ENCODE measurements around the gene TRHDE.
"Not testable (repeated sequence)": the region's sequence is repeated elsewhere in the genome, so short reads cannot be mapped to it uniquely, and the experiment has no call there.

TRHDE gene

DNA sequence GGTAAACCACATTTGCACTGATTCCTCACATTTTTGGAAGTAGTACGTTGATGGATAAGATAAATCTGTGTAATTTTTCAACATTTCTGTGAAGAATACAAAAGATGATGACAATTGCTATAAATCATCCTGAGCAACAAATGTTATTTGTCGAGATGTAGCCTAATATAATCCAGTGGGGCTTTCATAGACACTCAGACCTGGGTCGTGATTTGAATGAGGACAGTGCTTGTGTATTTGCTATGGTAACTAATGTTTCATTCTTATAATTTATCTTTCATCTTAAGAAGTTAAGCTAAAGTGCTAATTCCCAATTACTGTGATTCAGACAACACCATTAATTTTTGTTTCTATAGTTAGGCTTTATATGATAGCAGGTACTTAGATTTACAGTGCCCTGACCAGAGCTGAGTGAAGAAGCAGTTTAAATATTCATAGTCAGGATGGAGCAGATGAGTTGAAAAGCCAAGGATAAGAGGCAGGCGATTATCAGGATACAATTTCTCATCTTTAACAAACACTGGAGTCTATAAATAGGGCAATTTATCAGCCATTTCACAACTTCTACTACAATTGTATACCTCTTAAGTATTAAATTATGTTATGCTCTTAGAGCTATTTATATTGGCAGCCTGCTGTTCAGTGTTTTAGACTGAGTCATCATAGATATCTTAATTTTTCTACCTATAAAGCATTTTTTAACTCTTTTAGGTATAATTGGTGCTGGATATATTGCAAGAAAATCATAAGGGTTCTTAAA lies 359.9 kb downstream of the TRHDE start:
- no peak for DNase-seq

DNA sequence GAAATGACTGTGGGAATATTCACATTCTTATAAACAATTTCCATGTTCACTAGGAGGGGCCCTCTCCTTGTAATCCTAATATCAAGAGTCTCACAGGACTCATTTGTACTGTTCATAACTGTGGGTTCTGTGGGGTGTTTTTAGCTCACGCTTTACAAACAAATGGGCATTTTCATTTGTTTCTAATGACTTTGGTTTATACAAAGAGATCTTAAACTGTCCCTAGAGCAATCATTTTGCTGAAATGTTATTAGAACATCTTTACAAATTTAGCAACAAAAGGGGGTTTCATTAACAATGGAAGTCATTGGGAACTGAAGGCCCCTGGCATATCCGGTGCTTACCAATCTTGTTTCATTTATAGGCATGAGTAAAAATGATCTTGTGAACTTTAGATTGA lies 370.5 kb downstream of the TRHDE start:
- no peak for DNase-seq

DNA sequence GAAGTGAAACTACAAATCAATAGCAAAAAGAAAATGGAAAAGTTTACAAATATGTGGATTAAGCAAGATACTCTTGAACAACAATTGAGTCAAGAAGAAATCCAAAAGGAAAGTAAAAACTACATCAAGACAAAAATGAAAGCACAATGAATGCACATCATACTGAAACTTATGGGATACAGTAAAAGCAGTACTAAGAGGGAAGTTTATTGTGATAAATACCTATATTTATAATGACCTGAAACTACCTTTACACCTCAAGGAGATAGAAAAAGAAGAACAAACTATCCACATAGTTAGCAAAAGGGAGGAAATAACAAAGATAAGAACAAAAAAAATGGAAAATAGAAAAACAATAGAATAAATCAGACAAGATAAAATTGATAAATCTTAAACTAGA lies 375.0 kb downstream of the TRHDE start:
- no peak for DNase-seq

DNA sequence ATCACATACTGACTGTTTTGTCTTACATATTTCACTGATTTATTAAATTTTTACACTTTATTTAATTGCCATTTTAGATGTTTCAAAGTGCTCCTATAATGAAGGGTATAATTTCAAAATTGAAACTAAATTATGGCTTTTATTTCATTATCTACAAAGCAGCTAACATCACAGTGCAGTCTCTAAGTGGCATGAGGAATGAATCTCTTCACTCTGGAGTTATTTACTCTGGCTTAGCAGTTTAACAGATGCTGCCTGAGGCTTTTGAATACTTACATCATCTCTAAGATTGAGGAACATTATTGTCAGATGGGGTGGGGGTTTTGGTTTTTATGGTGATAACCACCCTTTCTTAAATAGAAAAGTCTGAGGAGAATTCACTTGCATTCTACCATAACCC lies 386.4 kb downstream of the TRHDE start:
- peak in 1 of 2 experiments; percentile 5 for DNase-seq

DNA sequence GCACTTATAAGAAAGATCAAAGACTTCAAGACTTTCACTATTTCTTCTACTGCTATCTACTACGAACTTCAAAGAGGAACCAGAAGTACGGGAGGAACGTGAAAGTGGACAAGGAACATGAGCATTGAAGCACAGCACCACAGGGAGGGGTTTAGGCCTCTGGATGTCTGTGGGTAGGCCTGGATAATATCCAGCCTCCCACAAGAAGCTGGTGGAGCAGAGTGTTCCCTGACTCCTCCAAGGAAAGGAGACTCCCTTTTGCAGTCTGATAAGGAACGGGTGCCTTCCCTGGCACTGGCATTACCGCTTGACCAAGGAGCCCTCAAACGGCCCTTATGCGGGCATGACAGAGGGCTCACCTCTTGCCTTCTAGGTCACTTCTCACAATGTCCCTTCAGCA lies 388.0 kb downstream of the TRHDE start:
- not testable (repeated sequence) for DNase-seq

DNA sequence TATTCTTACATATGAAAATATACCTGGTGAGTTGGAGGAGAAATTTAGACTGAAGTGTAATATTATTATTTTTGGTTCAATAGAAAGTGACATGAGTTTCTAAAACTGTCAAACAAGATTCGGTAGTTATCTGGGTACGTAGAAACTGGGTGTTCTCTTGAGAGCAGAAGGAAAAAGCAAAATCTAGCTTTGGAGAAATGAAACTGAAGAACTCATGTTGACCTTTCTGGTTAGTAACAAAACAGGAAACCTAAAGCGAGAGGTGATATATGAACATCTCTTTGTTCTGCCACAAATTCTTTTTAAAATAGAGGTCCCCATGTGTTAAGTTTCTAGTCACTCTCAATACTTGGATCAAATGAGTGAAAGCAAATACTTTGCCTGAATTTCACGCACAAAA lies 401.7 kb downstream of the TRHDE start:
- no peak for DNase-seq

DNA sequence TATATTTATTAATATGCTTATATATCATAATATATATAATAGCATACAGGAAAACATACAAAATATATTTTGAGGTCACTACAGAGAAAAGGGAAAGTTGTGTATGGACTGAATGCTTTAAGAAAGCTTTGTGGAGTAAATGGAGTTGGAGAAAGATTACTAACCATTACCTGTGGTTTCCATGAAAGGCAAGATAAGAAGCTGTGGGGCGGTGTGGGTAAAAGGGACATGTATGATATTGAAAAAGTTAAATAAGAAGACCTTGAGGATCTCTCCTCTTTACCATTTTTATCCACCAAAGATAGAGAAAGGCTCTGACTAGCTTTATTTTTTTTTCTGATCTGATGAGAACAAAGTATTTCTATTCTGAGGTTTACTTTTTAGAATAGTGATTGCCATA lies 404.4 kb downstream of the TRHDE start:
- DNase-seq = no peak

DNA sequence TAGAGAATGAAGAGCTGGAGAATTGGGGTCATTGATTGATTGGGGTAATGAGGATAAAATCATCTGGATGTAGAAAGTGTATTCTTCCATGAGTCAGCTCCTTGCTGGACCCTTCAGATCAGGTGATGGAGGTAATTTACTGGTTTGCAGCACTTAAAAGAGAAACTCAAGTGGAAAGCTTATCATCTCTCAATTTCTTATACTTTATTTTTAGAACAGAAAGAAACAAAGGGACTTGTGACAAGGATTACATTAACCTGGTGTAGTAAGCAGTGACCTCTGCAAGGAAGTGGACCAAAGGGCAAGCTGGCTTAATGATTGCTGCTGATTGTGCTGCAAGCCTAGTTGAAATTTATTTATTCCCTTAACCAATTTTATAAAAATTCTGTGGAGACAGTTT lies 405.0 kb downstream of the TRHDE start:
- no peak for DNase-seq

DNA sequence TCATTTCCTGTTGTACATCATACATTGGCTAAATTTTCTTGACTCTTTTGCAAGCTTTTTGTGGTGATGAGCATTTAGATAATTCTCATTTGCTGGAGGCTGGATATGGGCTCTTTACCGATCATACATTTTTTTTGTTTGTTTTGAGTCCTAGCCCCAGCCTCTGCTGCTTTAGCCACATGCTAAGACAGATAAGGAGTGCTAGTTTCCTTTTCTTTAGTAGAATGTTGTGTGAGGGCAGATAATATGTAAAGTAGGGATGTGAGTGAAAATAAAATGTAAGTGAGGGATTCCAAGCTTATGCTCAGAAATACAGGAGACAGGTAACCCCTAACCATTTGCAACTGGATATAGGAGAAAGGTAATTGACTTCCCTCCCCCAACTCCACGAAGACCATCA lies 405.7 kb downstream of the TRHDE start:
- no peak for DNase-seq

DNA sequence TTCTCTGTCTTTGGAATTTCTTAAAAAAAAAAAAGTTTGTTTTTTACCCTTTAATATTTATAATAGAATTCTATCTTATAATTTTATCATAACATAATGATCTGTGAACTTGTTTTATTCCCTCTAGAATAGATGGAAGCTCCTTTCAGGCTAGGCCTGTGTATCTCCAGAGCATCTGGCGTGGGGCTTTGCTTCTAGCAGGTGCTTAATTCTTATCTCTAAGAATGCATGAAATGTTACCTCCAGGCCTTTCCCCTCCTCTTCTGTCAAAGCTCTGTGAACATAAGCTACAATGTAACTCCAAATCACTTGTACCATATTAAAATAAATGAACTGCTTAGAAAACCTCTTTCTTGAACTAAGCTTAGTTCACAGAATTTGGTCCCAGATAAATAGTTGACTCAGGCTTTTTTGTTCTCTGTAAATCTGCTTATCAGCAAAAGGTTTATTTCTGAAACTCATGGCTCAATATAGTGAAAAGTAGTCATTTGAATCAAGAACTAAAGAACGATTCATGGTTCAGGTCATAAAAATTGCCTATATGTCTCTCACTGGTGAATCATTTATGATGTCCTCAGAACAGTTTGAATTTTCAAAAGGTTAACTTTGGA lies 407.1 kb downstream of the TRHDE start:
- DNase-seq = no peak

DNA sequence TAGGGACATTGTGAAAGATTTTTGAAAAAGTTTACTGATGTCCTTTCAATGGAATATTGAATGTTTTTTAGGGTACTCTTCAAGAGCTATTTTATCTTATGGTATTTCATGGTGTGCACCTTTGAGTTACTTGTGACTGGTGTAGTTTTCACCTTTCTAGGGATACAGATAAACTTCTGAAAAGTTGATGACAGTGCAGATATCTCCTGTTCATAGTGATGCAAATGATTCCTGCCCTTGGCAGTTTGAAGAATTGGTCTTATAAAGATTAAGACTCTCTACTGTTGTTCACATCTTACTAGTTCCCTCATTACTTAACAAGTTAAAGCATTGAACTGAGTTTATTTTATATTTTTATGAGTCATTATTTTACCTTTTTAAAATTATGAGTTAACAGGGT lies 408.9 kb downstream of the TRHDE start:
- DNase-seq = no peak

DNA sequence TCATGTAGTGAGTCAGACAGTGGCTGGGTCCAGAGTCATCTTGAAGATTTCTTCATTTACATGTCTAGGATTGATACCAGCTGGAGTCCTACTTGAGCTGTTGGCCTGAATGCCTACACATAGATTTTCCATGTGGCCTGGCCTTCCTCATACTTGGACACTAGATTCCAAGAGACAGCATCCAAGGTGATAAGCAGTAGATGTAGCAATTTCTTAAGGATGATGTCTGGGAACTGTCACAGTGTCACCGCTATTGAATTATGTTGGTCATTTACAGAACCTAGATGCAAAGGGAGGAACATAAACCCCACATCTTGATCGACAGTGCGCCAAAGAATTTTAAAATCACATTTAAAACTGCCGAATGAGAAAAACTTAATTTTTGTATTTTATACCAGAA lies 412.3 kb downstream of the TRHDE start:
- DNase-seq = no peak

DNA sequence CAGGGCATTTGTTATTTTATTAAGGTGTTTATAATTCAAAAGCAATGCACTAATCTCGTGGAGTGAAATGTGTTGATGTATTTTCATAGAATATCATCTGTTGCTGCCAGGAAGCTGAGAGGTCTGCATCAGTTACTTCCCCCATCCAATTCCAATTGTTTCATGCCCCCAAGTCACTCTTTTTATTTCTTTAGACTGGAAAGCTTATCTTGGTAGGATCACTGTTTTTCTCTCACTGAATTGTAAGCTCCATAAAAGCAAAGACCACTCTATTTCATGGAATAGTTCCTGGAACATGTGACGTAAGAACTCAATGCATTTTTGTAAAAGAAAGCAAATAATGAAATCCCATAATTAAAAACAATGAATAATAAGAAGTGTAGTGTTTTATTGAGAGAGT lies 420.2 kb downstream of the TRHDE start:
- no peak for DNase-seq

DNA sequence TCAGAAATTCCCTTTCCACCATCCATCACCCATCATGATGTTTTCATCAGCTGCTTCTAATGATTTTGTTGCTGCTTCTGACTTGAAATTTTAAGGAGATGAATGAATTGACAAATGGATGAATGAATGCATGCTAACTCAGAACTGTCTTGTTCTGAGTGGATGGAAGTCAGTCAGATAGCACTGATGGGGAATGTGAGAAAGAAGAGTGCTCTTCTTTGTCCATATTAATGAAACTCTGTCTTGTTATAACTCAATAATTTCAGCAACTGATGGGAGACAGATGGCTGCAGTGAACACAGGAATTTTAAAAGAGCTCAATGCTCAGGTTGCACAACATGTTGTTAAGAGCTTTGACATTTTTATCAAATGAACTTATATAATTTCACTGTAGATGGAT lies 422.0 kb downstream of the TRHDE start:
- no peak for DNase-seq

DNA sequence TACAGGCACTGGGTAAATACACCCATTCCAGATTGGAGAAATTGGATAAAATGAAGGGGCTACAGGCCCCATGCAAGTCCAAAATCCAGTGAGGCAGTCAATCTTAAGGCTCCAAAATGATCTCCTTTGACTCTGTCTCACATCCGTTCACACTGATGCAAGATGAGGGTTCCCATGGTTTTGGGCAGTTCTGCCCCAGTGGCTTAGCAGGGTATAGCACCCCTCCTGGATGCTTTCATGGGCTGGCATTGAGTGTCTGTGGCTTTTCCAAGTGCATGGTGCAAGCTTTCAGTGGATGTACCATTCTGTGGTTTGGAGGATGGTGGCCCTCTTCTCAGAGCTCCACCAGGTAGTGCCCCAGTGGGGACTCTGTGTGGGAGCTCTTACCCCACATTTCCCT lies 427.2 kb downstream of the TRHDE start:
- DNase-seq = no peak

DNA sequence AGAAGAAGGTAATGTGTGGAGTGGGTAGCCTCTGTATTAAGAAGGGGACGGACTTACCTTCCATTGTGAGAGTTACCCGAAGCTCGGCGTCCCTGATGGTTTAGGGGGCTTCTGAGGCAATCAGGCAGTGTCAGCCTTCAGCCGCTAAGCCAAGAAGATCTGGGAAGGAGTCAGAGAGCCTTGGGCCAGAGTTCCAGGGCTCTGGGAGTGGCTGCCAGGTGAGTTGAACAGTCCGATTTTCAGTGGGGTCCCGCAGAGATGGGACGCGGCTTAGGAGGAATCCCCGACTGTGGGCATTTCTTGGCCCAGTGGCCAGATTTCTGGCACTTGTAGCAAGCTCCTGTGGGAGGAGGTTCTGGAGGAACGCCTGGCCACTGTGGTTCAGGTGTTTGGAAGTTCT lies 439.9 kb downstream of the TRHDE start:
- not testable (repeated sequence) for DNase-seq

DNA sequence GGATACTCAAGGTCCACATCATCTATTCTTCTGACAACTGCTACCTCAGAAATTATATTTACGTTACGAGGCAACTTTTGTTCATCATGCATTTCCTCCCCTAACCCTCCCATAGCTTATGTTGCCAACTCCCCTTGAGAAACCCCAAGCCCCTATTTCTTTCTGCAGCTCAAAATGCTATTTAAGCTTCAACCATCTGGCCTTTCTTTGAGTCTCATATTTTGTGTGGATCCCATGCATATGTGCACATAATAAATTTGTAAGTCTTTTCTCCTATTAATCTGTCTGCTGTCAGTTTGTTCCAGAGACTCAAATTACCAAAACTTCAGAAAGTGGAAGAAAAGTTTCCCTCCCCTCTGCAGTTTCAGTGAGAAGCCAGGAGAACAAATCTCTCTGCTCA lies 444.1 kb downstream of the TRHDE start:
- no peak for DNase-seq

DNA sequence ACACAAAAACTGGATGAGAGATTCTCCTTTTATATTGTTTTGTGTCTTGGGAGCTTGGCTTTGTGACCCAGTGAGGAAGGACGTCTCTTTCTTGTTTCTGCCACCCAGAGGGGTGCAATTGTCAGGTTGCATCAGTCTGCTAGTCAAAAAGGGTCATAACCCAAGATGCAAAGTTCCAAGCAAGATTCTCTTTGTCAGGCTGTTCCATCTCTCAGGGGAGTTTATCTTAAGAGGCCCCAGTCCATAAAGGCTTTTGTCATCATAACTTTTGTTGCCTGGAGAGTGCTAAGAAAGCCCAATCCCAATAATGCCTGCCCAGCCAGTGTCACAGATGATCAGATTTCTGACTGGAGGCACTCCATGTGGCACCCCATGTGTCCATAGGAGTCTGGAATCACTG lies 444.9 kb downstream of the TRHDE start:
- no peak for DNase-seq
